ENCODE measurements around the gene NADSYN1.

DNA sequence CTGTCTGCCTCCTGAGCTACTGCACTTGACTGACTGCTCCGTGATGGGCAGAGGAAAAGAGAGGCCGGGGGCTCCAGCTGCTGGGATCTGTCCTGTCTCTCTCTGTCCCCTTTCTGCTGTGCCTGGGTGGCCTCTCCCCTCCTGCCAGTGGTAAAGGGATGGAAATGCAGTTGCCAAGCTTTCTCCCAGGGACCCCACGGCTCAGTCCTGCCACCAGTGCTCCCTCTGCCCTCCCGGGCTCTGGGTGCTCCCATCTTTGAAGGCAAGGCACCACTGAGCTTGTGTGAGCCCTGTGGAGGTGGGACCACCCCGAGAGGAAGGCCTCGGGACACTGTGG lies 32.0 kb downstream of the NADSYN1 start:
- TF ChIP-seq, protein P1, sequence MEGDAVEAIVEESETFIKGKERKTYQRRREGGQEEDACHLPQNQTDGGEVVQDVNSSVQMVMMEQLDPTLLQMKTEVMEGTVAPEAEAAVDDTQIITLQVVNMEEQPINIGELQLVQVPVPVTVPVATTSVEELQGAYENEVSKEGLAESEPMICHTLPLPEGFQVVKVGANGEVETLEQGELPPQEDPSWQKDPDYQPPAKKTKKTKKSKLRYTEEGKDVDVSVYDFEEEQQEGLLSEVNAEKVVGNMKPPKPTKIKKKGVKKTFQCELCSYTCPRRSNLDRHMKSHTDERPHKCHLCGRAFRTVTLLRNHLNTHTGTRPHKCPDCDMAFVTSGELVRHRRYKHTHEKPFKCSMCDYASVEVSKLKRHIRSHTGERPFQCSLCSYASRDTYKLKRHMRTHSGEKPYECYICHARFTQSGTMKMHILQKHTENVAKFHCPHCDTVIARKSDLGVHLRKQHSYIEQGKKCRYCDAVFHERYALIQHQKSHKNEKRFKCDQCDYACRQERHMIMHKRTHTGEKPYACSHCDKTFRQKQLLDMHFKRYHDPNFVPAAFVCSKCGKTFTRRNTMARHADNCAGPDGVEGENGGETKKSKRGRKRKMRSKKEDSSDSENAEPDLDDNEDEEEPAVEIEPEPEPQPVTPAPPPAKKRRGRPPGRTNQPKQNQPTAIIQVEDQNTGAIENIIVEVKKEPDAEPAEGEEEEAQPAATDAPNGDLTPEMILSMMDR (IDR thresholded peaks at IDR 0.05): no peak
- no peak for TF ChIP-seq POLR2A (IDR thresholded peaks at IDR 0.05)

All from gastroesophageal sphincter (tissue), 3 donors.